ENCODE measurements around the gene ZDHHC14.
A peak's percentile ranks its signal among the peaks of the same experiment; 100 is the strongest.

ZDHHC14 gene

DNA sequence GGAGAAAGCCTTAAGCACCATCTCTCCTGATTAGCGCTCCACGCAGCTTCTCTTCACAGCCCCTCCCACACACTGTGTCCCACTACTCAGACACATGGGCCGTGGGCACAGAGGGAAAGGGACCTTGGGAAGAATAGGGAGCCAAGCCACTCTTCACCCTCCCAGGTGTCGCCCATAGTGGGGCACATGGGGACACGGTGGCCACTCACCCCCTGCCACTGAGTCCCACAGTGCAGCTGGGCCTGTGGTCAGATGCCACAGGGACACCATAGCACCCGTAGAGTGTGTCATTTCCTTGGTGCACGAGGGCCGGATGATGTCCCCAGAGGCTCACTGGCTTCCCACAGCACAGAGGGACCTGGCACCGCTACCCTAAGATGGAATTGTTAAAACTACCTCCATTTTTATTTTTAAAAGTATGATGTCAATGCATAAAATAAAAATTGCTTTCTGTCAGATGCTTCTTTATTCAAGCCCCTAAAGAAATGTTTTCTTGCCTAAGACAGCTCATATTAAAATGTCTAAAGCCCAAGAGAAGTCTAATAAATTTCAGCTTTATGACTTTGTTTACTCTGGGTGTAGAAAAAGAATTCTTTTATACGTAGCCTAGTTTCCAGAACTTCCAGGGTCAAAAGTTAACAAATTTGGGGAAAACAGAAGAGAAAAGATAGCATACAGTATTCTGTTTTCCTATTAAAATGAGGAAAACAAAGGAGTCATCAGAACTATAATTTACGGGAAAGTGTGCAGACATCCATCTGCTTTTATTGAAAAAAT, 251.0 kb downstream of the ZDHHC14 start:
- no peak for DNase-seq

DNA sequence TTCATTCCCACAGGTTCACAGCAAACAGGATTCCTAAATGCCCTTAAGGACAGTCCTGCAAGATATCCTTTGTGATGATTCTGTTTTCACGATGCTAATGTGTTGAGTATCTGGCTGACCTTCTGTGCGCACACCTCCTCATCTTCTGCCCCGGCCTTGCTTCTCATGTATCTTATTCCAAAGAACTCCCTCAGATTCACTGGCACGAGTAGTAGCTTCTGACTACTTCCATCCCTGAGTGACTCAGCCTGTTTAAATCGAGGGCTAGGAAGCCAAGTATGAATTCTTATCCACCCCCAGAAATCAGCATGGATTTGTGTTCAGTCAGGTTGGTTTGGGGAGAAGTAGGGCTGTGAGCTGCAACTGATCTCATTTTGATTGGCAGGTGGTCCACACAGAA, 251.8 kb downstream of the ZDHHC14 start:
- DNase-seq: no peak

DNA sequence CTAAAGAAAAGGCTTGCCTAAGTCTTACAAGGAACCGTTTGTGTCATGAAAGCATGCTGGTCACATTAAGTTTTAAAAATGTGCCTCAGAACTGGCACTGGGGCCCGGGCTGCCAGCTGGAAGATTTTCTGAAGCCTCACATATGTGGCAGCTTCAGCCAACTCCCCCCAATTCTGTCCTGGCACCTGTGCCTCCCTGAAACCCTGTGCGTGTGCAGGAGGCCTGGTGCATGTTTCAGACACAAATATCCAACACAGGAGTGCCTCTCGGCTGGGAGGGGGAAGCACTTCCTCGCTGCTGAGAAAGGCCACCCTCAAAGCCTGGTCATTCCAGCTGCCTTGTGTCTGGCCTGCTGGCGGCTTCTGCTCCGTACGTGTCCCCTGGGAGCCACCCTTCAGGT, 253.6 kb downstream of the ZDHHC14 start:
- DNase-seq: no peak

DNA sequence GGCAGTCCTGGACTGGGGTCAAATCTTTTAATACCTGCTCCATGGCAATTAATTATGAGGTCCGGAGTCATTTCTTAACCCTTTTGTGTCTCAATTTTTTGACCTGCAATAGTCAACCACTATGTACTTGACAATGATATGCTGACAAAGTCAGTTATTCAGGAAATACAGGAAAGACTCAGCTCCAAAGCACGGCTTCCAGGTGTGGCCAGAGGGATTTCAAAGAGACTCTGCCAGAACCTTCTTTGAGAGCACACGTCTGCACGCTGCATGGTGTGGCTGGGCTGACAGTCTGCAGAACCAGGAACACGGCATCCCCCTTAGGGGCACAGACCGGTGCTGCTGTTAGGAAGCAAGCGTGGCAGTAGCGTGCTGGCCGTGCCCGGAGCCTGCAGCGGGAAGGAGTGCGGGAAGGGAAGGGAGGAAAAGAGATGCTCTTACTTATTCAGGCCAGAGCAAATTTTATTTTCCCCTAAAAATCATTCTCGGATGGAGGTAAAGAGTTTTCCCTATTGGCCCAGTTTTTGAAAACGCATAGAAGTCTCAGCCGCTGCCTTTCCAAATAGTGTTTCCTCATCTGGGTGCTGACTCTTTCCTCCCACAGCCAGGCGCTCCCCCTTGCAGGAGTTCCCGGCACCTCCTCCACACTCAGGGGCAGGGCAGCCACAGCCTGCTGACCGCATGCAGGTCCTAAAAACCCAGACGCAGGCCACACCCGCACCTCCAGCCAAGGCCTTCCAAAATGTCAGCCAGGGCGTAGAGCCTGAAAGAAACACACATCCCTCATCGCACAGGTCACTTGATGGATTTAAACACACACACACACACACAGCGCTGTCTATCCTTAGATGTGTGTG, 254.6 kb downstream of the ZDHHC14 start:
- DNase-seq: no peak

DNA sequence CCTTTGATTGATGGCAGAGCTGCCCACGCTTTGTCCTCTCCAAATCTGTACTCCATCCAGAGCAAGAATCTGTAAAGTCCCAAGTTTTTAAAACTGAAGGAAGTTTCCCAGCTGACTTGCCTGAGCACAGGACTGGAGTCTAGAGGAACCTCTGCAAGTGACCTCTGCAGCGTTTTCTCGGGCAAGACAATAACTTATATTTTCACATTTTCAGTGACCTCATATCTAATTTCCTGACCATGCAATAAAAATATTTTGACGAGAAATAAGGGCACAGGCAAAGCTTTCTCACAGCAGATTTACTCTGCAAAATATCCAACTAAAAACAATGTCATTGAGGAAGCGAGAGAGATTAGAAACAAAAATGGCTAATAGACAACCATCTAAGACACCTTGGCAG, 256.5 kb downstream of the ZDHHC14 start:
- DNase-seq: no peak

DNA sequence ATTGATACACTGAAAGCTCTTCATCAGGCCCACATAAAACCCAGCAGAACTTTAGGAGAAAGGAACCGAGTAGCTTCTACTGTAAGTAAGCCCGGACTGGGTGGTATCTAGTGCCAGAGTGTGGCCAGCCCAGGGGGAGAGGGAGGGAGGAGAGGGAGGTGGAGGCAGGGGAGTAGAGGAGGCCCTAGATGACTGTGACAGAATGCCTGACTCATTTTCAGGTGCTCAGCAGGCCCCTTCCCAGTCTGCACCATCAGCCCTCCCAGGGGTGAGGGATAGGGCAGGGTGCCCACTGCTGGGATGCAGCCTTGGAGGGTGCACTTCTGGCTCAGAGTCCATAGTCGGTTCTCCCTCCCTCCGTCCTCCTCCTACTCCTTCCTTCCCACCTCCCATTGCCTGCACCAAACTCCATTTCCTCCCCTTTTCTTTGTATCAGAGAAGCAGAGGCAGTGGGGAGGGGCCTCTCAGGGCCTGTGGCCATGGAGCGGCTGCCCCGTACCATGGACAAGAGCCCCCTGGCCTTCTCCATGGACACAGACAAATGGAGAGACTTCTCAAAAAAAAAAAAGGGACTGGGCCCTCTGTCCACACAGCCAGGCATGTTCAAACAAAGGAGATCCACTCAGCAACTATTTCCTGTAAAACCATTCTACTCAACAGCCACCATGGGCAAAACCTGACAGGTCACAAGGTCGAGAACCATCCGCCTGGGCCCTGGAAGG, 257.1 kb downstream of the ZDHHC14 start:
- DNase-seq: no peak

DNA sequence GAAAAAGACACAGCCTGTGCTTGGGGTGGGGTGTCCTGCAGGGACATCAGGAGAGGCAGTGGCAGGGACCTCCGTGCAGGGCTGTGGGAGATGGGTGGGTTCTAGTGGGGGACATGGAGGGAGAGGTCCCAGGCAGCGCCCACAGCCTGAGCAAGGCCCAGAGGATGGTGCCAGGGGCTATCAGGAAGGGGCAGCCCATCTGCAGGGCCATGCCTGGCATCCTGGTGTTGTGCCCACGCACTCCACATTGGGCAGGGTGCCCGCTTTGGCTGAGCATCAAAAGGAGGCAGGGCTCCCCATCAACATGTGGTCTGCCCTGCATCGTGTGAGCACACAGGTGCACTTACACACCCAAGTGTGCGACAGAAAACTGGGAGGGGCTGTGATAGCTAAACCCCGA, 257.8 kb downstream of the ZDHHC14 start:
- no peak for DNase-seq

DNA sequence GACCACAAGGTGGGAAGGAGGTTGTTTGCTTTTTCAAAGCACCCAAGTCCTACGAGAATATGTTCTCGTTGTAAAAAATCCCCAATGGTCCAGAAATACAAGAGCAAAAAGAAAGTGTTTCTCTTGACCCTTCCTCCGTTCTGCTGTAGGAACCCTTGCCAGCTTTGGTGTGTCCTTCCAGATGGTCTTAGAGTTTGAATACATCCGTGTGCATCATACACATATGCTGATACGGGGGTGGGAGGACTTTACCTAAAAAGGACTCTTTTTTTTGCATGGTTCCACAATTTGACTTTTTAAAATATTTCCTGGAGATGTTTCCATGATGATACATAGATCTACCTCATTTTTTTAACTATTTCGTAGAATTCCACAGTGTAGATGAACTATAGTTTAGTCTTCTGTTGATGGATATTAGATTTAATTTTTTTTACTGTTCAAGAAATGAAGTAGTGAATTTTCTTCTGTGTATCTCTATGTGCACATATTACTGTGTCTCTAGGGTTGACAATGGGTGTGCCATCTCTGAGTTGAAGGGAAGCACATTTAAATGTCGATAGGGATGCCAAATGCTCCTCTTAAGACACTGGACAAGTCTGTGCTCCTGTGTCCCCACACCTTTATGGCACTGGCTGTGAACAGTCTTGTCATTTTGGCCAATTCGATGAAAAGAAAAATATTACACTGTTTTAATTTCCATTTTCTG, 259.9 kb downstream of the ZDHHC14 start:
- DNase-seq: no peak

DNA sequence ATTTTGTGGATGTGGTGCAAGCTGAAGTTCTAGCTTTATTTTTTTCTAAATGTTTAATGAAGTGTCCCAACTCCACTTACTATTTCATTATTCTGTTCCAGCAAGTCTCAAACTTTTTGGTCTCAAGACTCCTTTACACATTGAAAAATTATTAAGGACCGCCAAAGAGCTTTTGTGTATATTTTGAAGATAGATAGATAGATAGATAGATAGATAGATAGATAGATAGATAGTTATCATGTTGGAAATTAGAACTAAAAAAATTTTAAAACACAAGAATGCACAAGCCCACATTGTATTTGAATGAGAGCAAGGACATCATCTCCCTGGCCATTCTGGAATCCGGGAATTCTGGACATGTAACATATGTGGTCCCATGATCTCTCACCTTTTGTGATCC, 260.8 kb downstream of the ZDHHC14 start:
- DNase-seq: no peak

DNA sequence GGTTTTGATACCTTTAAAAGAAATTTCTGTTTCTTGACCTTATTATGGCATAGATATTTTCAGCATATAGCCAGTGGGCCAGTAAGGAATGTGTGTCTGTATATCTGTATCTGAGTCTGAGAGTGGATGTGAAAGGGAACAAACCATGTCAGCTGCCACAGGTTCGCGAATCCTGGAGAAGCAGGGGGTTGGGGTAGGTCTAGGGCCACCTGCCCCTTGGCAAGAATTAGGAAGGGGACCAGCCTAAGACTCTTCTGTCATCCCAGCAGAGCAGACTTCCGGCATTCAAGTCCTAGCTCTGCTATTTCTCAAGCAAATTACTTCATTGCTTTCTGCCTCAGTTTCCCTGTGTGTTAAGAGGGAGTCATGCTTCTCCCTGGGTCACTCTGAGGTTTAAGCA, 261.7 kb downstream of the ZDHHC14 start:
- DNase-seq: no peak

DNA sequence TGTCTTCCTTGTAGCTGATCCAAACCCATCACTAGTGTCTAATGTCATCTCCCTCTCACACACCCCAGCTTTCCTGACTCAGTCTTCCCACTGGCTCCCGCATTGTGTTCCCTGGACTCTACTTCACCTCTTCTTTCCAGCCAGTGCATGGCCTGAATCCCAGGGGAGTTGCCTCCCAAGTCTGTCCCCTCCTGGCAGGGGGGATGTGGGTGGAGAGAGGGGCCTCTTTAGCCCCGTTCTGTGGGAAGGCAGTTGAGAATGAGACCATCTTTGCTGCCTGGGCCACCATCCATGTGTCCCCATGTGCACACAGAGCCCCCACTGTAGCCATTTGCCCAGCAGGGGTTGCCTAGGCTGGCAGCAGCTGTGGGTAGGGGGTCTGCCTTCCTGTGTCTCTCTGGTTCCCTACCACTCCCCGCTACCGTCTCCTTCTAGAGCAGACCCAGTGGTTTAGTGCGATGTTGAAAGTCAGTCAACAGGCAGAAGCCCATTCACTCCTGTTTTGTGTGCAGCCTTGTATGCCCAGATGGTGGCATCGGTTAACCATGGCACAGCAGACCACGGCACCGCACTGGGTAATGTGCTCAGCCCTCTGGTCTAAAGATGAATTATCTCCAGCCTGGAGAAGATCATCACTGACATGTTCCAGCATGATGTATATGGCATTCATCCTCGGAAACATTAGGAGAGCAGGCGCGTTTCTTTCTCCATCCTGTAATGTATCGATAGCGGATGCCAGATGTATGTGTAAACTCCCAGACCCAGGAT, 263.2 kb downstream of the ZDHHC14 start:
- DNase-seq: no peak

DNA sequence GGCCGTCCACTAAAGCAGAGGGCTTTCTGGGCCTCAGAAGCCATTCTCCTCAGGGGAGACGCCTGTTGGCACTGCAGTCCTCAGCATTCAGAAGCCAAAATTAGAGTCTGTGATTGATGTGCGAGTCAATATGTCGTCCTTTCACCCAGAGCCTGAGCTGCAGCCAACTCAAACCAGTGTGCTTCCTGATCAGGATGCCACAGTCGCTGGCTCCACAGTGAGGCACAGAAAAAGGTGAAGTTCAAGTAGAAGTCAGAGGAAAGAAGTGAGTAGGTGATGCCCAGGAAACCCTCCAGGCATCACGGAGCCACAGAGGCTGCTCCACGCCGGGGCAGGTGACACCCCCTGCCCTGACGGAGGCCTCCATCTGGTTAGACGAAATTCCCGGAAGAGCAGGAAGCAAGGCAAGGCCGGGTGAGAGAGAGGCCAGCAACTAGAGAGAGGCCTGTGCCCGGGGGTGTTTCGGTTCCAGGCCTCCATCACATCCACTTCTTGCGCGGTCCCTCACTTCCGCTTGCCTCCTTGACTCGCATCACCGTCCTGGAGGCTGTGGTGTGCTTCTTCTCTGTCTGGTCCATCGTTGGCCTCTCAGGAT, 264.3 kb downstream of the ZDHHC14 start:
- no peak for DNase-seq

DNA sequence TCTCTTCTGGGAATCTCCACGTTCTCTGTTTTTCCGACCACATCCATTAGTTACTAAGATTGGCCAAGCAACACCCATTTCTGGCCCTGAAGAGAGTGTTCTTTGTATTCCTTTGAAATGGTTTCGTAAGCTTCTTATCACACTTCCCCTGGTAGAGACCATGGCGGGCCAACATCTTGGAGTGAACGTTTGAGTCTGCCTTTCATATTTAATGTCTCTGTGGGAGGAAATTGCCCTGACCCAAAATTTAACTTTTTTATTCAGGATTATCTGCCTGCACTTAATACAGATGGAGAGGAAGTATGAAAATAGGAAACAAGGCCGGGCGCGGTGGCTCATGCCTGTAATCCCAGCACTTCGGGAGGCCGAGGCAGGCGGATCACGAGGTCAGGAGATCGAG, 265.0 kb downstream of the ZDHHC14 start:
- no peak for DNase-seq

DNA sequence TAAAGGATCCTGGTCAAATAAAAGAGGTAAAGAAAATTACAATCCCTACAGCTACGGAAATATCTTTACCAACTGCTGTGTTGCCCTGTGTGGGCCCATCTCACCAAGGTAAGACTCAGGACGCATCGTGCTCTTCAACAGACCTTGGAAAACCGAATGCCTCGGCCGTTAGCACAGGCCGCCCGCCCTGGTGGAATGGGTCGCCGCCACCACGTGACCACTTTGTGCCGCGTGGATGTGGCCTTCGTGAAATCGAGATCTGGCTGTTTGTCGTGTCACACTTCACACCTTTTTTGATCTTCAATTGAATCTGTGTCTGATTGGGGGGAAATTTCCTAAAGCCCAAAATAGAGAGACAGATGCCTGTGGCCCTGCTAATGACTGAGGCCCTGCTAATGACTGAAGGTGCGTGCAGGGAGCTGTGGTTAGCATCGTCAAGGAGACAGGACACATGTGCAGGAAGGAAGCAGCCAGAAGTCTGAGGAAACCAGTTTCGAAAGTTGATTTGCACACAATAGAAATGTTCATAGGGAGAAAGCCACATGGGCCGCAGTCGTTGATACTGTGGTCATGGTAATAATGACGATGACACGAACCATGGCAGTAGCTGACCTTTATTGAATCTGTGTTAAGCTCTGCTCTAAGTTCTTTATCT, 266.4 kb downstream of the ZDHHC14 start:
- DNase-seq: no peak

DNA sequence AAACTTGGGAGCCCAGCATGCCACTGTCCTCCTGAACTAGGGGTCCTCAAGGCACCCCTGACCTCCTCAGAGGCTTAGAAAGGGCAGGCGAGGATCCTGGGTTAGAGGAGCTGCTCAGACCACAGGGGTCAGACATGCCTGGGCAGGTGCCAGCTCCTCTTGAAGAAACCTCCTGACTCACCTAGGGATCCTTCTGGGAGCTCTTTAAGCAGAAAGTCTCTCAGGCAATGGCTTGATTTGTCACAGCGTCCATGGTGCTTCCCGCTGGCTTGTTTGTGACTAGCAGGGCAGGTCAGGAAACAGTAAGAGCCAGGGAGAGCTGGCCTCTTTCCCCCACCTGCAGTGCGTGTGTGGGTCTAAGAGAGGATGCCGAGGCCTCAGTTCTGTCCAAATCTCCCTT, 267.6 kb downstream of the ZDHHC14 start:
- DNase-seq: no peak

DNA sequence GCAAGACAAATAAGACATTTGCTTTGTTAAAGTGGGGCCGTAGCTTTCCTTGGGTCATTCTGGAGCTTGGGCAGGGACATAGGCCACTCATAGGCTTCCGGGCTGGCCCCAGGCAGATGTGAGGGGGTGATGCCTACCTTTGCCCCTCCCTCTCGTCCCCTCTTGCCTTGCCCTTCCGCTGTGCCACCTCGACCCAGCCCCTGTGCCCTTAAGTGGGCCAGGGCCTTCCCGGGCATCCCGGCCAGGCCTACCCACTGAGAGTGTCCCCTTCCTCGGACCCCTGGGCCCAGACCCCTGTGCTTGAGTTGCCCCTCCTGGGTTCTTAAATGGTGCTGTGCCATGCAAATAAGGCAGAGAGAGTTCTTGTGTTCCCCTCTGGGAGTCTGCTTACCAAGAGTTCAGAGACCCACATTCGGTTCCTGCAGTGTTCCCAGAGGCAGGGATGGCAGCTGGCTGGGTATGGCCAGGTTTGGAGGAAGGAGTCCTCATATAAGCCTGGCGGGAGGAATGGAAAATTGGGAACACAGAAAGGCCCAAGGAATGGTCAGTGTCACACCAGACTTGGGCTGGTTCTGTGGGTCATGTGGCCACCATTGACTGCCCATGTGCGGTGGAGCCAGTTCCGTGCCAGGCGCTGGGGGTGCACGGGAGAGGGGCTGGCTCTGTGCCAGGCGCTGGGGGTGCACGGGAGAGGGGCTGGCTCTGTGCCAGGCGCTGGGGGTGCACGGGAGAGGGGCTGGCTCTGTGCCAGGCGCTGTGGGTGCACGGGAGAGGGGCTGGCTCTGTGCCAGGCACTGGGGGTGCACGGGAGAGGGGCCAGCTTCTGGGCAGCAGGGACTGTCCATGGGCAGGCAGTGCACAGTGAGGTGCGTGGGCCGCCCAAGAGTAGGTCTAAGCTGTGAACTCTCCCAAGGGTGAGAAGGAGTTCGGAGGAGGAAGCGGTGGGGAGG, 268.6 kb downstream of the ZDHHC14 start:
- no peak for DNase-seq

DNA sequence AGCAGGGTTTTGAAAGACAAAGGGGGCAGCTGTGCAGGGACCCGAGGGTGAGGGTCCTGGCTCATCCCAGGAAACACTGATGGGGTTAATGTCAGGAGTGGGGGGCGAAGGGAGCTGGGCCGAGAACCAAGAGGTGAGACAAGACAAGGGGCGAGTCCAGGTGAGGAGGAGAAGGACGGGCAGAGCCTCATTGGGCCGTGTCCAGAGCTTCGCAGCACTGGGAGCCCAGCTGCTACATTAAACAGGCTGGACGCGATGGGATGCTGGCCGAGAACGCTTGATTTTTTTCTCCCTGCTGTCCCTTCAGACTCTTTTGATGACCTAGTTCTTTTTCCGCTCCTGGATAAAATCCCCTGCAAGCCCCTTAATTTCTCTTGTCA, 269.3 kb downstream of the ZDHHC14 start:
- DNase-seq: peak; percentile 83

DNA sequence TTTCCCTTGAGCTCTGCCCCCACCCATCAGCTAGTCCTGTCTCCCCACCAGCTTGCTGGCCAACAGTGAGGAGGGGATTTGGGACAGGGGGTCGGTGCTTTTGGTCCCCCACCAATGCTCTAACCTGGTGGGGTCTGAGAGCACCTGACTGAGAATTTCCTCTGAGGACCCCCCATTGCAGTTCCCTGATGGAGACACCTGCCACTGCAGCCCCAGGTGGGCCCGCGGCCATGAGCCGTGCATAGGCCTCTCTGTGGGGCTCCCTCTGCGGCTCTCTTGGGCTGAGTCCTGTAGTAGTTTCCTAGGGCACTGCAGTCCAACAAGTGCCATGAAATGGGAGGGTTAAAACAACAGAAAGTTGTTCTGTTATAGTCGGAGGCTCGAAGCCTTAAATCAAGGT, 269.8 kb downstream of the ZDHHC14 start:
- no peak for DNase-seq

DNA sequence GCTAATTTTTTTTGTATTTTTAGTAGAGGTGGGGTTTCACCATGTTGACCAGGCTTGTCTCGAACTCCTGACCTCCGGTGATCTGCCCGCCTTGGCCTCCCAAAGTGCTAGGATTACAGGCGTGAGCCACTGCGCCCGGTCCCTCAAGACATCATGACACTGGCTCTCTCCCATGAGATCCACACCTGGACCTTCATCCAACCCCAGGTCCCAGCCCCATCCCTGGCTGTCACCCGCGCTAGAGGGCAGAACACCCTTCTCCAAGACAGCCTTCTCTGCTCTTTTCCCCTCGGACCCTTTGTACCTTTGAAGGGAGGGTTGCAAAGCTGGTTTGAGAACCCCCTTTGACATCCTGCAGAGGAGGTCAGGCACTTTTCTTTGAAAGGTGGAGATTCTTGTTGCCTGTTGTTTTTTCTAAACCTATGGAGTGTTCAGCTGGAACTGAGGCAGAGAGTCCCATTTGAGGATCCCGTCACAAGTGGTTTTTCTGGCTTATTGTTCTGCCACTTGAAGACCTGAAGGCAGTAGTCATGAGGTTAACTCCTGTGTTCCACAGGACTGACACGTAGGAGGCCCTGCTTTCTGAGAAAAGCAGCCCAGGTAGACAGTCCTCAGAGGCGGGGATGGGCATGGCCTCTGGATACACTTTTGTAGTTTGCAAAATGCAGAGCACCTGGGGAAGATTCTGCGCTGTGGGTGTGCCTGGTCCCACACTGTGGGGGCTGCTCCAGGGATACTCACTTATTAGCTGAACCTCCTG, 270.9 kb downstream of the ZDHHC14 start:
- DNase-seq: no peak
